ENCODE measurements around the gene CTSA.

The CTSA gene

DNA sequence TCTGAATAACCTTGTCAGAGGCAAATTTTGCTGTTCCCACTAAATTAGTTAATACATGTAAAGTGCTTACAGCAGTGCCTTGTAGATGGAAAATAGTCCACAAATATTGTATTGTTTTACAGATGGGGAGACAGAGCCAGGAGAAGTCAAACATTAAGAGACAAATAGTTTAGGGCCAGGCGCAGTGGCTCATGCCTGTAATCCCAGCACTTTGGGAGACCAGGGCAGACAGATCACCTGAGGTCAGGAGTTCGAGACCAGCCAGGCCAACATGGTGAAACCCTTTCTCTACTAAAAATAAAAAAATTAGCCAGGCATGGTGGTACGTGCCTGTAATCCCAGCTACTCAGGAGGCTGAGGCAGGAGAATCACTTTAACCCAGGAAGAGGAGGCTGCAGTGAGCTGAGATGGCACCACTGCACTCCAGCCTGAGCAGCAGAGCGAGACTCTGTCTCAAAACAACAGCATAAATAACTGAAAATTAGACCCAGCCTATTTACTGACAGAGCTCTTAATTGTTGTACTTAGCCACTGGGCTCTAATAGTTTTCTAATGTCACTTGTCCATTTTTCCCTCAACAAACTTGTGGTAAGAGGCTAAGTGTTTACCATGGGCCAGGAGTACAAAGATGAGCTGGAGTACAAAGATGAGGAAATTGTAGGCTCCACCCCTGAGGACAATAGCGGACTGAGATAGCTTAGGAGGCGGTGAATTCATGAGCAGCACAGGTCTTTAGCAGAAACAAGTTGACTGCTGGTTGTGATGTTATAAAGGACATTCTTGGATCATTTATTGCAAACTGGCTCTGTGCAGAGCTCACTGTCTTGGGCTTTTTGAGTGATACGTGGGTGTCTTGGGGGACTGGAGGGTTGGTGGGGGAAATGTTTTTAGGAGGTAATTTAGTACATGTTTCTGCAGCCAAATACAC is 27.3 kb upstream of the CTSA start:
- in situ Hi-C loops (cut with HindIII; ENCODE audit: low sequenced_read_pairs): no loop called here

DNA sequence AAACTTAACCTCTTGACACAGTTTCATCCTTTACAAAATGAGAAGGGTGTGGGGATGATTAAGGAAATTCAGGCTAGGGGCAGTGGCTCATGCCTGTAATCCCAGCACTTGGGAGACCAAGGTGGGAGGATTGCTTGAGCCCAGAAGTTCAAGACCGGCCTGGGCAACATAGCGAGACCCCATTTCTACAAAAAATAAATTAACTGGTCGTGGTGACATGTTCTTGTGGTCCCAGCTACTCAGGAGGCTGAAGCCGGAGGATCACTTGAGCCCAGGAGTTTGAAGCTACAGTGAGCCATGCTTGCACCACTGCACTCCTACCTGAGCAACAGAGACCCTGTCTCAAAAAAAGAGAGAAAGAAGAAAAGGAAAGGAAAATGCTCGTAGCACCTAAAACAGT is 24.7 kb upstream of the CTSA start:
- in situ Hi-C loops (cut with HindIII; ENCODE audit: low sequenced_read_pairs): no loop called here

DNA sequence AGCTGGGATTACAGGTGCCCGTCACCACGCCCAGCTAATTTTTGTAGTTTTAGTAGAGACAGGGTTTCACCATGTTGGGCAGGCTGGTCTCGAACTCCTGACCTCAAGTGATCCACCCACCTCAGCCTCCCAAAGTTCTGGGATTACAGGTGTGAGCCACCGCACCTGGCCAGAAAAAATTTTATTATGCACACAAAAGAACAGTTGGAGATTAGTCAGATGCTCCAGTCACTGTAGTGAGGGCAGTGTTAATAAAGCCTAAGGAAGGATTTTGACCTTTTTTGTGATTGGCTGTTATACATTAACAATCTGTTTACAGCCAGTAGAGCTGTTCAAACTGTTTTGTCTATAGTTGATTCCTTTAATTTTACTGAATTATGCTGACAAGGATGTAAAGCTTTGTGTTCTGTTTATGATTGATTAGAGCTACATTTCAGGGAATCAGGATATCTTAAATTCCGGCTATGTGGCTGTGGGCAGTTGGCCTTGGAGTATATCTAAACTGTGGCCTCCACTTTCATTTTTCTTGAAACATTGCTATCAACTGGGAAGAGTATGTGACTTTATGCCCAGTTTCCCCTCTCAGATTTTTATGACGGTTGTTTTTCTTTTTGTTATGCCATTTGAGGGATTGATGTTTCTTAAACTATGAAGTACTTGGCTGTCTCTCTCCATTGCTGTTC is 23.9 kb upstream of the CTSA start:
- in situ Hi-C loops (cut with HindIII; ENCODE audit: low sequenced_read_pairs): no loop called here

DNA sequence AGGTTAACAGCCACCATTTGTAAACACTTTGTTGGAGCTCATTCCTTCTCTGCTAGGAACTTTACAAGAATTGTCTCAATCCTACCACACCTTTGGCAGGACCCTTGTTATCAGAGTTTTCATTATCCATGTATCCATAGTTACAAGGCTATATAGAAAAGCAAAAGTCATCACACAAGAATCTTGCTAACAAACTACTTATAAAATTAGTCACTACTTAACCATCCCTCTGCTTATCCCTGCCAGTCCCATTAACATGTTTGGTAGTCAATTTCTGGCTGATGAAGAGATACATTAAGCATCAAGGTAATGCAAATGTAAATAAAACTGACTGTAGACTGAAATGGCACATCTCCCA is 23.3 kb upstream of the CTSA start:
- in situ Hi-C loops (cut with HindIII; ENCODE audit: low sequenced_read_pairs): no loop called here

DNA sequence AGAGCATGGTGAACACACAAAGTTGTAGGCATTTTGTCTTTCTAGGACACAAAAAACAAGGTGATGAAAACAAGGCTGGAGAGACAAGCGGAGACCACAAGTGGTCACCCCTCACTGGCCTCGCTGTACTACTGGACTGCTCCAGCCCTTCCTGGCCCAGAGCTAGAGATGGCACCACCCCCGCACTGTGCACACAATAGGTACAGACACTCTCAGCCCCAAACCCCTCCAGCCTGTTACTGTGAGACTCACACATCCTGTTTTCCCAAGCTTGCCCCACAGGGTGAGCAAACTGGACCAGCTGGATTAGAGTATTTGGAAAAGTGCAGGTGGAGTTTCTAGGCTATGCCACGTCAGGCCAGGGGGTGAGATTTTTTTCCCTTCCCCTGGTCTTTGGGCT is 18.5 kb upstream of the CTSA start:
- in situ Hi-C loops (cut with HindIII; ENCODE audit: low sequenced_read_pairs): loop anchor here (5.0 kb wide), 1 partner anchor 60 kb away; the partner anchor contains the start of gene UBE2C

DNA sequence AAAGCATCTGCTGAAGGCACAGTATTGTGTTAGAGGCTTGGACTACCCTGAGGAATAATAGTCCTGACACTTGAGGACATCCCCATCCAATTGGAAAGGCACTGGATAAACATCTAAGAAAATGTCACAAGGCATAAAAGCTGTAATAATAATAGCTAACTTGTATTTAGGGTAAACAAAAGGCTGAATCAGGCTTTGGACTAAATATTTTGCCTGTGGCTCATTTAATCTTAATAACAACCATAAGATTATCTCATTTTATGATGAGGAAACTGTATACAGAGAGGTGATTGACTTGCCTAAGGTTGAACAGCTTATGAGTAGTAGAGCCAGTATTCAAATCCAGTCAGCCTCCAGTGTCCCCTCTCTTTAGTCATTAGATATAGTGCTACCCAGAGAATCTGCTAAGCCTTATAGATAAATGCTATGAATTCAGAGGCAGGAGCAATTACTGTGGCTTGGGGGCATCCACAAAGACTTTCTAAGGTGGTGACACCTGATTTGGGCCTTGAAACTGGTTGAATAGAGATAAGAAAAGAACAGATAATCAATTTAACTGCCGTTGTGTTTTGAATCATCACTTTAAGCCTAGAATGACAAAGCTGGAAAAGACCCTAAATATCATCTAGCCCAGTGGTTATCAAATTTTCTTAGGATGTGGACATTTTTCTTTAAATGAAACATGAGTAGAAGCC is 17.6 kb upstream of the CTSA start:
- in situ Hi-C loops (cut with HindIII; ENCODE audit: low sequenced_read_pairs): loop anchor here (5.0 kb wide), 1 partner anchor 61 kb away; the partner anchor contains the start of gene UBE2C

DNA sequence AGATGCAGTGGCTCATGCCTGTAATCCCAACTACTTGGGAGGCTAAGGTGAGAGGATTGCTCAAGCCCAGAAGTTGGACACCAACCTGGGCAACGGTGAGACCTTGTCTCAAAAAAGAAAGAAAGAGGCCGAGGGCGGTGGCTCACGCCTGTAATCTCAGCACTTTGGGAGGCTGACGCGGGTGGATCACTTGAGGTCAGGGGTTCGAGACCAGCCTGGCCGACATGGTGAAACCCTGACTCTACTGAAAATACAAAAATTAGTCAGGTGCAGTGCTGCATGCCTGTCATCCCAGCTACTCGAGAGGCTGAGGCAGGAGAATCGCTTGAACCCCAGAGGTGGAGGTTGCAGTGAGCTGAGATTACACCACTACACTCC is 17.0 kb upstream of the CTSA start:
- in situ Hi-C loops (cut with HindIII; ENCODE audit: low sequenced_read_pairs): loop anchor here (5.0 kb wide), 1 partner anchor 62 kb away; the partner anchor contains the start of gene UBE2C

DNA sequence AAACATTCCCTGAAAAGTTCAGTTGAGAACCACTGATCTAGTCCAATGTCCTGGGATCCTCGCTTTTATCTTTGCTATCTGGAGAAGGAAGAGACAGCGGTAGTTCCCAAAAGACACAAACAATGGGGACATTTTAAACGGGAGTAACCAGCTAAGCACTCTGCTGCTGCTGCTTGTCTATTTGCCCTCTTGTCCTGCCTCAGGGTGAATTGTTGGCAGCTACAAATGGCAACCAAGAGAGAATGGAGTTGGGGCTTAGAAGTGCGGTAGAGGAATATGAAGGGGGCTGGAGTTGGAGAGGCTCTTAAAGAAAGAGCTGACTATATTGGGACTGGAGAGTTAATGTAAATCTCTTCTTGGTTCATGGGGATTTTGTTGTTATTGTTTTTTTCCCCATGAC is 16.6 kb upstream of the CTSA start:
- in situ Hi-C loops (cut with HindIII; ENCODE audit: low sequenced_read_pairs): loop anchor here (5.0 kb wide), 1 partner anchor 62 kb away; the partner anchor contains the start of gene UBE2C

DNA sequence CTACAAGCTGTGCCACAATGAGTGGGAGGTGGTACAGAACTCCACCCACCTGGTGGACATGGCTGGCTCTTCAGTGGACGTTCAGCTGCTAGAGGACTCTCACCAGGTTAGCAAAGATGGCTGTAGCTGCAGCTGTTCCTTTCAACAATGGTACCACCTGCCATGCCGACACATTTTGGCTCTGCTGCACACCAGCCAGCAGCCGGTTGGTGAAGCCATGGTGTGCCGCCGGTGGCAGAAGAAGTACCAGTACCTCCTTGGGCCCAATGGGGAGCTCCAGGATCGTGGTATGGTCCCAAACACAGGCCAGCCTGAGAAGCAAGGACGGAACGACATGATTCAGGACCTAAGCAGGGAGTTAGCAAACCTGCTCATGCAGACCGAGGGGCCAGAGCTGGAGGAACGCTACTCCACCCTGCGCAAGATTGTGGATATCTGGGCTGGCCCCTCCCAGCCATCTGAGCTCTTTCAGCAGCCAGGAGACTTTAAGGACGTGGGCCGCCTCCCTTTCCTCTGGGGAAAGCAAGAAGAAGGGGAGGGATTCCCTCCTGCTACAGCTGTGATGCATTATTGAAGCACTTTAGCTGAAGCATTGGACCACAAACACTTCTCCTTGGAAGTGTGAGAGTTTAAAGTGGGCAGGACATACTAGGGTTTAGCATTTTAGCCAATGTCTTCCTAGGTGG is 12.9 kb upstream of the CTSA start:
- in situ Hi-C loops (cut with HindIII; ENCODE audit: low sequenced_read_pairs): no loop called here

DNA sequence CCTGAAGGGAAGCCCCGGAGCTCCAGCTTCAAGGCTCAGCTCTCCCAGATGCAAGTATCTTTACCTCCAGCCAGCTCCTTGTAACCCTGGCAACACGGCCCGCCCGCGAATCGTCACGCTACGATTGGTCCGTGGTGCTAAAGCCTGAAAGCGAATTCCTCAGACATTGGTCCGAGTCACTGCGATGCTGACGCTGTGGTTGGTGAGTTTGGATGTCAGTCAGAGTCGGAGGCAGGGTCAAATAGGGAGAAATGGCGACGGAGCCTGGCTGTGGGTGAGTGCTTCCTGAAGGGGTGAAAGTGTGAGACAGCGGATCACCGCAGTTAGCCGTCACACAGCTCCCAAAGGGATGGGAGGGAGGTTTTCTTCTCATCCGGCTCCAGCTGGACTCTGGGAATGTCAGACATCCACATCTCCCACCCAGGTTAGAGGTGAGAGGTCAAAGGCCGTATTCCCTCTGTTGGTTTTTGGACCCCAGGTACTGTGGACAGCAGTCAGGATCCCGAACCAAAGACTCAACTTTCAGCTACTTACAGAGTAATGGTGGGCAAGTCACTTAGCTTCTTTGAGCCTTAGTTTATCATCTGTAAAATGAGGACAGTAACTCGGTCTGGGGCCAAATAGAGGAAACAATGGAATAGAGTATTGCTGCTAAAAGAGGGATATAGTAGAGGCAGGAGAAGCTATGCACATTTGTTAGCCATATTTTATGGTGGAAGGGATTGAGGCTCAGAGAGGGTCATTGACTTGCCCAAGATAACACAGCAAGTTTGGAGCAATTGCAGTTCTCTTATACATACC is 9.9 kb upstream of the CTSA start, which contains the start of gene ZSWIM1:
Gene ZSWIM1 (plus strand): TSS at position 240 of the 801 bp plus-strand sequence. CDS start 1,366 bp downstream, outside the sequence.
- in situ Hi-C loops (cut with HindIII; ENCODE audit: low sequenced_read_pairs): no loop called here

DNA sequence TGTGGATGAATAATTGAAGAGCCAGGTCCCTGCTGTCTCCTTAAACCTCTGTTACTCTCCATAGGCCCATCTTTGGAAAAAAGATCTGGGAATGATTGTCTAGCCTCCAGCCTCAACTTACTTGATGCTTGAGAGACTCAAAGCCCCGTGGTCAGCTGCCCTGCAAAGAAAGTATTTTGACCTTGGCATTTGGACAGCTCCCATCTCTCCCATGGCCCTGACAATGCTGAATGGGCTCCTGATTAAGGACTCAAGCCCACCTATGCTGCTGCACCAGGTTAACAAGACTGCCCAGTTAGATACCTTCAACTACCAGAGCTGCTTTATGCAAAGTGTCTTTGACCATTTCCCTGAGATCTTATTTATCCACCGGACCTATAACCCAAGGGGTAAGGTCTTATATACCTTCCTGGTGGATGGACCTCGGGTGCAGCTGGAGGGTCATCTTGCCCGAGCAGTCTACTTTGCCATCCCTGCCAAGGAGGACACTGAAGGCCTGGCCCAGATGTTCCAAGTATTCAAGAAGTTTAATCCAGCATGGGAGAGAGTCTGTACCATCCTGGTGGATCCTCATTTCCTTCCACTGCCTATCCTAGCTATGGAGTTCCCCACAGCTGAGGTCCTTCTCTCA is 8.6 kb upstream of the CTSA start:
- in situ Hi-C loops (cut with HindIII; ENCODE audit: low sequenced_read_pairs): no loop called here

DNA sequence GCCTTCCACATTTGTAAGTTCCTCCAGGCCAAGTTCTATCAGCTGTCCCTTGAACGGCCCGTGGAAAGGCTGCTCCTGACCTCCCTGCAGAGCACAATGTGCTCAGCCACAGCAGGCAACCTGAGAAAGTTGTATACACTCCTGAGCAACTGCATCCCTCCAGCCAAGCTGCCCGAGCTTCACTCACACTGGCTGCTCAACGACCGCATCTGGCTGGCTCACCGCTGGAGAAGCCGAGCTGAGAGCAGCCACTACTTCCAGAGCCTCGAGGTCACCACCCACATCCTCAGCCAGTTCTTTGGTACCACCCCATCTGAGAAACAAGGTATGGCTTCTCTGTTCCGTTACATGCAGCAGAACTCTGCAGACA is 8.1 kb upstream of the CTSA start:
- in situ Hi-C loops (cut with HindIII; ENCODE audit: low sequenced_read_pairs): no loop called here

DNA sequence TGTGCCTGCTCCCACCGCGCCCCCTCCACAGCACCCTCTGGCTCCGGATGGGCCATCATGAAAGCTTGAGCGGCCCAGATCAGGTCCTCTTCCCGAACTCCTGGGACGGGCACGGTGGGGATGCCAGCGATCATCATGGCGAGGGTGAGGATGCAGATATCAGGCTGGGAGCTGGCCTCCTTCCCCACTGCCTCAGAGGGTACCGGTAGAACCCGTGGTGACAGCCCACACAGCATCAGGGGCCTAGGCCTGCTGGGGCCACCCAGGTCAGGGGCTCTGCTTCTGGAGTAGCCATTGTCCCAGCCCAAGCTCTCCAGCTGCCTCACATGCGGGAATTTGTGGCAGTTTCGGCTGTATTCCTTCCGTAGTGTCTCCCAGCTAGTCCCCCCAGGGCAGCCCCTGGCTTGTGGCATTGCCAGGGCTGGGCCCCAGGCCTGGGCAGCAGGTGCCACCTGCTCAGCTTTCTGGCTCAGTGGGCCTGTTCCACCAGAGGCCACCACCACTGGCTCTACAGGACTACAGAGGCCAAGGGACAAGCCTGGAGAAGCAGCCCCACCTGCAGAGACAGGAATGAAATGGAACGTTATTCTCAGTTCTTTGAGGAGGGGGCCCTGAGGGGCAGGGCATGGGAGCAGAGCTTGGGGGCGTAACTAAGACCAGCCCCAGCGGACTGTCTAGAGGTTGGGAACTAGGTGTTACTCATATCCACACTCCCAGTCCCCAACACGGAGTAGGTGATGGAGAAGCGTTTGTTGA is 4.4 kb upstream of the CTSA start:
- in situ Hi-C loops (cut with HindIII; ENCODE audit: low sequenced_read_pairs): no loop called here

DNA sequence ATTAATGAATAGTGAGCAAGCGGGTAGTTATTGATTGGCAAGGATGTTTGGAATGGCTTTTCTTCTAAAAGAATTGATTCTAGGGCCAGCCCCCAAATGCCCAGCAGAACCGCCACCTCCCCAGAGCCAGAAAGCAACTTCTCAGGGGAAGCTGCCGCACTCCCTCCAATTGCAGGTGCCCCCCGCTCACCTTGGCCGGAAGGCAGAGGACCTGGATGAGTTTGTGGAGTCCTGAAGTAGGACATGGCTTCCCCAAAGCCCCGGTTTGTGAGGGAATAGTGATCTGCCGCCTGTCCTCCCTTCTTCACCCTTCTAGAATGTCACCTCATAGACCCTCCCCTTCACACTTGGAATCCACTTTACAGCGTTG is 3.8 kb upstream of the CTSA start, which contains the start of gene SPATA25:
Gene SPATA25 (minus strand): TSS at position 277 of the 370 bp plus-strand sequence. CDS start 32 bp downstream, at position 245.
- in situ Hi-C loops (cut with HindIII; ENCODE audit: low sequenced_read_pairs): no loop called here

DNA sequence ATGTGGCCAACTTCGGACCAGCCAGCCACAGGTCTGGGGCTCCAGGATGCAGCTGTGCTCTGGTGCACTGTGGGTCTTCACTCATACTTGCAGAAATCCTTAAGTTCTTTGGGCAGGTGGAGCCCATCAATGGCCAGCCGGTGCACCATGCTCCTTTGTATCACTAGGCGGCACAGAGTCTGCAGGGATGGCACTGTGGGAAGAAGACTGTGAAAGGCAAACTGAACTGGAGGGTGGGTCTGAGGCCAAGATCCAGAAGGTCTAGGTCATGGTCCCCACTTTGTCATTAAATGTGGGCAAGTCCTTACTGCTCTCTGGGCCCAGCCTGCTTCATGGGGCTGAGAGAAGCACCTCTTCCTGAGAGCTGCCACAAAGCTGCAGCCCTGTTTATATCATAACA is 2.5 kb upstream of the CTSA start:
- in situ Hi-C loops (cut with HindIII; ENCODE audit: low sequenced_read_pairs): no loop called here

DNA sequence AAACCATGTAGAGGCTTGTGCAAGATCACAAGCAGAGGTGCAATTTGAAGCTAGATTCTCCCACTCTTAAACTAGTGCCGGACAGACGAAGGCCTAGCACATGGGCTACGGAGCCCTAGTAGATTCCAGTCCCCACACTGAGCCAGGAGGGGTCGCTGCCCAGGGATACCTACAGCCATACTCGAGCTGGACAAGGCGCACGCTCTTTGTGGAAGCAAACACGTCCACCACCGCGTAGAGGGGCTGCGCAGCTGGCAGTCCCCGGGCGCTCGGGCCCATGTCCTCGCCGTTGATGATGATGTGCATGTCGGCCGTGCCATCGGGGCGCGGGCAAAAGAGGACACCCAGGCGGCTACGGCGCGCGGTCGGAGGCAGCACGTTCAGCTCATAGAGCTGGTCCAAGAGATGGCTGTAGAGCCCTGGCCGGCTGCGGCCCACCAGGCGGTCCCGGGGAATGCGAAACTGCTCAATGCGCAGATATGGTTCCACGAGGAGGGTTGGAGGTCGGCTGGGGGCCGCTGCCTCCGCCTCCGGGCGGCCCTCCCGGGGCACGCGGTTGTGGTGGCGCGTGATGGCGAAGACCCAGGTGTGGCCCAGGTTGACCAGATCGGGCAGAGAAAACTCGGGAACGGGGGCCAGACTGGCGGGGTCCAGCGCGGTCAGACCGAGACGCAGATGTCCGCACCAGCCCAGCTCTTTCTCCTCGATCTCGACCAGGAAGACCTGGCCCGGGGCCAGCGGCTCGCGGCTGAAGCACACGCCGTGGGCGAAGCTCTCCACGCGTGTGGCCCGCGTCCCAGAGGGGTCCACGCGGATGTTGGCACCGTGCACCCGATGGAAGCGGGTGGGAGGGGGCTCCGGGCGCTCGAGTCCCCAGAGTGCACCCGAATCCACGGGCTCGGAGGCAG is 804 bp upstream of the CTSA start:
- in situ Hi-C loops (cut with HindIII; ENCODE audit: low sequenced_read_pairs): loop anchor here (5.0 kb wide), 1 partner anchor 52 kb away; no protein-coding TSS in a partner anchor

DNA sequence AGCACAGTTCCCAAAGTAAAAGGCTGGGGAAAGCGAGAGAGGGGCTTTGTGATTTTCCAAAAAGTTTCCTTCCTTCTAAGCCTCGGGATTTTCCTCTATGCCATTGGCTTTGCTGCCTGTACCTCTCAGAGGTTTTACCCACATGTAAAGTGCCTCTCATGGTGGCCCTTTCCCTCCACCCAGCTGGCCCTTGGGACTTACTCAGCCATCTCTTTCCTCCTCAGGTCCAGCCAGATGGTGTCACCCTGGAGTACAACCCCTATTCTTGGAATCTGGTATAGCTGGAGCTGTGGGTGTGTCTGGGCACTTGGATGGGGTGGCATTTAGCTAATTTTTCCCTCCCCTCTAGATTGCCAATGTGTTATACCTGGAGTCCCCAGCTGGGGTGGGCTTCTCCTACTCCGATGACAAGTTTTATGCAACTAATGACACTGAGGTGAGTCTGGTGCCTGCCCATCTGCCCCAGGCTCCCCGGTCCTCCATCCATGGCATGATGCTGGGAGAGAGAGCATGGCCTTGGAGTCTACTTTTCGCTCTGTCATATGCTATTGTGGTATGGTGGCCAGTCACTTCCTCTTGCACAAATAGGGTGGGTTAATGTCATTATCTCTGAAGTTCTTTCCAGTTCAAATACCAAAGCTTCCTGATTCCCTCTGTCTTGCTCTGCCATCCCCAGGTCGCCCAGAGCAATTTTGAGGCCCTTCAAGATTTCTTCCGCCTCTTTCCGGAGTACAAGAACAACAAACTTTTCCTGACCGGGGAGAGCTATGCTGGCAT is 1.1 kb downstream of the CTSA start:
- in situ Hi-C loops (cut with HindIII; ENCODE audit: low sequenced_read_pairs): loop anchor here (5.0 kb wide), 1 partner anchor 50 kb away; no protein-coding TSS in a partner anchor
